ENCODE data around the gene INTS3. TPM values are rescaled to one million over a fixed set of nuclear protein-coding genes. Genes with fewer than 3 reads are reported as not detected.

INTS3 gene
- total RNA-seq, 1 donor from 2014 or later = 48.6 TPM

DNA sequence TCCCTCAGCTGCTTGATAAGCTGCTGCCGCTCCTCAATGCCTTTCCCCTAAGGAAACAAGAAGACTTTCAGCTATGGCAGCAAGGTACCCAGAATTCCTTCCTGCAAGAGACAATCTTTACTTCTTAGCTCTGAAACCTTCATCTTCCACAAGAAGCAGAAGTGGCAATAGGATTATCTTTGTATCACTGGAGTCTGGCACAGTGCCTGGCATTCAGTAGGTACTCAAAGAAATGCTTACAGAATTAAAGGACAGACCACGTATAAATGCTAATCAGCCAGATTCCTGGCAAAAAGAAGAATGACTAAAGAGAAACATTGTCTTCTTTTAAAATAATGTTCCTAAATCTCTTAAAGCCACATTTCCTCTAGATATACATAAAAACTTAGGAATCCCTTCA lies 91.0 kb downstream of the INTS3 start:
- Mint-ChIP-seq H3K36me3 (ENCODE audit: low read depth) (peaks cover 27% of the 10 kb centered on the region), H3K27me3 (ENCODE audit: low read depth) (no peaks in the 10 kb centered on the region), H3K4me3 (ENCODE audit: unreplicated experiment) (no peak overlapping the region), H3K4me1 (ENCODE audit: low read depth) (no peaks in the 10 kb centered on the region), H3K9me3 (ENCODE audit: low read depth) (no peaks in the 10 kb centered on the region), H3K27ac (ENCODE audit: unreplicated experiment) (no peak overlapping the region)
- TF ChIP-seq, protein P1, sequence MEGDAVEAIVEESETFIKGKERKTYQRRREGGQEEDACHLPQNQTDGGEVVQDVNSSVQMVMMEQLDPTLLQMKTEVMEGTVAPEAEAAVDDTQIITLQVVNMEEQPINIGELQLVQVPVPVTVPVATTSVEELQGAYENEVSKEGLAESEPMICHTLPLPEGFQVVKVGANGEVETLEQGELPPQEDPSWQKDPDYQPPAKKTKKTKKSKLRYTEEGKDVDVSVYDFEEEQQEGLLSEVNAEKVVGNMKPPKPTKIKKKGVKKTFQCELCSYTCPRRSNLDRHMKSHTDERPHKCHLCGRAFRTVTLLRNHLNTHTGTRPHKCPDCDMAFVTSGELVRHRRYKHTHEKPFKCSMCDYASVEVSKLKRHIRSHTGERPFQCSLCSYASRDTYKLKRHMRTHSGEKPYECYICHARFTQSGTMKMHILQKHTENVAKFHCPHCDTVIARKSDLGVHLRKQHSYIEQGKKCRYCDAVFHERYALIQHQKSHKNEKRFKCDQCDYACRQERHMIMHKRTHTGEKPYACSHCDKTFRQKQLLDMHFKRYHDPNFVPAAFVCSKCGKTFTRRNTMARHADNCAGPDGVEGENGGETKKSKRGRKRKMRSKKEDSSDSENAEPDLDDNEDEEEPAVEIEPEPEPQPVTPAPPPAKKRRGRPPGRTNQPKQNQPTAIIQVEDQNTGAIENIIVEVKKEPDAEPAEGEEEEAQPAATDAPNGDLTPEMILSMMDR (IDR thresholded peaks at IDR 0.05) = no peak
- no peak for DNase-seq (ENCODE audit: low spot score)

Small RNA genes within 50 kb of the gene (microRNA-seq; reads per million reads assigned to microRNA genes)
- gene MIR8083 (ENCODE audit: borderline number of aligned reads) = not detected

Other genes with a start within 250 kb of the INTS3 start
- gene S100A6, start 192.1 kb upstream of the INTS3 start, total RNA-seq = 1.4 to 12.1 TPM (median 10.9 TPM) in 3 replicates
- gene S100A5, start 187.1 kb upstream of the INTS3 start, total RNA-seq = 0.47 to 0.94 TPM in 2 of 3 replicates, not detected in the other
- gene S100A4, start 182.2 kb upstream of the INTS3 start, total RNA-seq = 331 to 404 TPM (median 388 TPM) in 3 replicates
- 6.5 to 10.8 TPM (median 8.7 TPM) in 3 replicates for gene S100A3, start 178.8 kb upstream of the INTS3 start, total RNA-seq
- gene S100A2, start 162.2 kb upstream of the INTS3 start, total RNA-seq = 15.4 to 22.2 TPM (median 18.9 TPM) in 3 replicates
- 111 to 122 TPM (median 115 TPM) in 3 replicates for gene S100A16, start 114.9 kb upstream of the INTS3 start, total RNA-seq
- gene S100A14, start 111.7 kb upstream of the INTS3 start, total RNA-seq = not detected in 3 replicates
- 98.2 to 113 TPM (median 98.4 TPM) in 3 replicates for gene S100A13, start 100.5 kb upstream of the INTS3 start, total RNA-seq
- gene S100A1, start 99.6 kb upstream of the INTS3 start, total RNA-seq = 1.2 to 1.5 TPM (median 1.3 TPM) in 3 replicates
- gene CHTOP, start 94.0 kb upstream of the INTS3 start, total RNA-seq = 44.4 to 56.9 TPM (median 47.9 TPM) in 3 replicates
- 31.1 to 41.8 TPM (median 35.9 TPM) in 3 replicates for gene SNAPIN, start 69.3 kb upstream of the INTS3 start, total RNA-seq
- 120 to 164 TPM (median 122 TPM) in 3 replicates for gene ILF2, start 57.1 kb upstream of the INTS3 start, total RNA-seq
- gene NPR1, start 49.4 kb upstream of the INTS3 start, total RNA-seq = 0.21 to 0.27 TPM in 2 of 3 replicates, not detected in the other
- gene SLC27A3, start 47.4 kb downstream of the INTS3 start, total RNA-seq = 10.6 to 16.6 TPM (median 11.6 TPM) in 3 replicates
- gene GATAD2B, start 194.9 kb downstream of the INTS3 start, total RNA-seq = 46.4 to 48.1 TPM (median 47.0 TPM) in 3 replicates
- 32.1 to 36.7 TPM (median 36.2 TPM) in 3 replicates for gene DENND4B, start 218.7 kb downstream of the INTS3 start, total RNA-seq
- 24.2 to 32.5 TPM (median 30.9 TPM) in 3 replicates for gene CRTC2, start 230.6 kb downstream of the INTS3 start, total RNA-seq
- 83.5 to 87.8 TPM (median 85.6 TPM) in 3 replicates for gene SLC39A1, start 235.5 kb downstream of the INTS3 start, total RNA-seq
- gene CREB3L4, start 239.9 kb downstream of the INTS3 start, total RNA-seq = 3.7 to 6.6 TPM (median 4.4 TPM) in 3 replicates
- gene JTB, start 249.6 kb downstream of the INTS3 start, total RNA-seq = 128 to 158 TPM (median 130 TPM) in 3 replicates